AG04449 (cell line): ENCODE data around the gene MAP3K21.

Experiments
- CTCF ChIA-PET: fragments of 350-600 bp; formaldehyde crosslinking; extraction: SDS; loops from one replicate; lab custom pipeline; 2021; ENCODE audit warnings: antibody characterized with exemption; lab: Yijun Ruan, JAX
- POLR2A ChIA-PET: fragments of 400-600, 350-600 bp; formaldehyde crosslinking; extraction: SDS; loops from one replicate; lab custom pipeline; 2020; ENCODE audit warnings: antibody characterized with exemption, inconsistent platforms; lab: Yijun Ruan, JAX
- DNase-seq: peaks from one replicate; pipeline ENCODE4 v3.0.0-alpha.2; 2010; ENCODE audit warnings: low read depth, low spot score
- H3K4me3 ChIP-seq: 2 replicates; pipeline ENCODE4 v1.5.1; 2011; ENCODE audit warnings: low read depth, mild to moderate bottlenecking, control low read depth, low read length
- CTCF ChIP-seq: IDR thresholded peaks from one replicate; pipeline ENCODE4 v1.5.1; 2011; ENCODE audit warnings: mild to moderate bottlenecking, moderate library complexity, low read length, control low read depth, inconsistent platforms; ENCODE audit not compliant: insufficient read depth; ENCODE audit errors: missing control alignments

The MAP3K21 gene

GRCh38 chr1:233327651-233328141 is at the start of gene MAP3K21:
Gene MAP3K21 (plus strand): TSS chr1:233327724. CDS start chr1:233328029, 305 bp downstream.
- no peak for TF ChIP-seq CTCF
- no peak for DNase-seq
- ChIA-PET POLR2A (no interaction called here), CTCF (no interaction called here)
- peak within 1 kb of the TSS; percentile 51 for H3K4me3 ChIP-seq

GRCh38 chr1:233278631-233279030 is 48.9 kb upstream of the MAP3K21 start:
- no peak for DNase-seq
- no peak for TF ChIP-seq CTCF
- H3K4me3 ChIP-seq: no peak overlapping the region
- CTCF ChIA-PET: no interaction called here
- POLR2A ChIA-PET: no interaction called here

GRCh38 chr1:233279971-233280370 is 47.6 kb upstream of the MAP3K21 start:
- no peak overlapping the region for H3K4me3 ChIP-seq
- DNase-seq: no peak
- TF ChIP-seq CTCF: no peak
- POLR2A ChIA-PET: no interaction called here
- CTCF ChIA-PET: no interaction called here

GRCh38 chr1:233281711-233282581 is 45.6 kb upstream of the MAP3K21 start:
- ChIA-PET POLR2A (no interaction called here), CTCF (interaction anchor here (1.9 kb wide), 1 partner anchor 23 kb away, joined by 4 read pairs; no protein-coding TSS in a partner anchor)
- no peak for DNase-seq
- no peak overlapping the region for H3K4me3 ChIP-seq
- TF ChIP-seq CTCF: no peak

- ChIA-PET CTCF (interaction anchor here (1.9 kb wide), 1 partner anchor 23 kb away, joined by 4 read pairs; no protein-coding TSS in a partner anchor), POLR2A (no interaction called here)
- no peak overlapping the region for H3K4me3 ChIP-seq
- no peak for TF ChIP-seq CTCF
- no peak for DNase-seq
Observed at GRCh38 chr1:233282582-233282886, 45.0 kb upstream of the MAP3K21 start.

GRCh38 chr1:233289676-233290075 is 37.8 kb upstream of the MAP3K21 start:
- DNase-seq: no peak
- POLR2A ChIA-PET: no interaction called here
- CTCF ChIA-PET: no interaction called here
- H3K4me3 ChIP-seq: no peak overlapping the region
- no peak for TF ChIP-seq CTCF
